Naive thymus-derived CD4-positive, alpha-beta T cell (primary cell): ENCODE data around the gene AHI1. TPM values are rescaled to one million over a fixed set of nuclear protein-coding genes. Genes with fewer than 3 reads are reported as not detected.

Experiments
- ATAC-seq: fragments of 150-1000 bp; cut with Tn5 transposase; 2 replicates; pipeline ENCODE4 v1.10.0; 2021; ENCODE audit warnings: mild to moderate bottlenecking, moderate library complexity
- CTCF ChIA-PET: fragments of 350-600 bp; sonication (Branson Sonifier 250); formaldehyde crosslinking; loops from one replicate; lab custom pipeline; 2021; ENCODE audit warnings: antibody characterized with exemption; lab: Charles Lee
- POLR2A ChIA-PET: fragments of 350-600 bp; sonication (Branson Sonifier 250); formaldehyde crosslinking; loops from one replicate; lab custom pipeline; 2021; ENCODE audit warnings: antibody characterized with exemption, inconsistent platforms; lab: Charles Lee
- DNase-seq, 9 donors: peaks; one replicate each; pipeline versions ENCODE4 v3.0.0 to v3.0.0-alpha.2; 2020 to 2022; ENCODE audit warnings: mixed read lengths in 1 of 9
- H3K27ac ChIP-seq: one replicate; pipeline ENCODE4 v1.7.0; 2013; ENCODE audit warnings: mild to moderate bottlenecking, low read depth, low read length, moderate library complexity
- H3K27me3 ChIP-seq, 2 donors: one replicate each; pipeline ENCODE4 v1.7.0; 2013; ENCODE audit warnings: low read length in 2 of 2, mild to moderate bottlenecking in 2 of 2, moderate library complexity in 2 of 2; ENCODE audit not compliant: control insufficient read depth in 2 of 2, insufficient read depth in 2 of 2
- H3K36me3 ChIP-seq, 3 experiments: 1 replicate in 2 of 3; 2 replicates in 1 of 3; pipeline ENCODE4 v1.7.0; 2013; ENCODE audit warnings: low read length in 3 of 3, mild to moderate bottlenecking in 3 of 3, moderate library complexity in 1 of 3; ENCODE audit not compliant: insufficient read depth in 3 of 3, control insufficient read depth in 2 of 3
- H3K4me1 ChIP-seq, 2 donors: one replicate each; pipeline ENCODE4 v1.7.0; 2013; ENCODE audit warnings: low read length in 2 of 2, mild to moderate bottlenecking in 2 of 2, moderate library complexity in 1 of 2; ENCODE audit not compliant: control insufficient read depth in 2 of 2, insufficient read depth in 2 of 2
- H3K4me3 ChIP-seq: 2 replicates; pipeline ENCODE4 v1.7.0; 2013; ENCODE audit warnings: mild to moderate bottlenecking, low read length
- H3K9me3 ChIP-seq, 3 experiments: 1 replicate in 2 of 3; 2 replicates in 1 of 3; pipeline ENCODE4 v1.7.0; 2013; ENCODE audit warnings: low read length in 3 of 3; ENCODE audit not compliant: control insufficient read depth in 2 of 3
- H3K27ac Mint-ChIP-seq, 9 donors: one replicate each; pipeline ENCODE4 v1.8.0; 2020 to 2022; ENCODE audit warnings: mixed read lengths in 9 of 9, mild to moderate bottlenecking in 8 of 9, moderate library complexity in 5 of 9, inconsistent platforms in 2 of 9
- H3K27me3 Mint-ChIP-seq, 5 donors: one replicate each; pipeline ENCODE4 v1.8.0; 2021 to 2022; ENCODE audit warnings: mixed read lengths in 5 of 5, mild to moderate bottlenecking in 1 of 5
- H3K36me3 Mint-ChIP-seq, 5 donors: one replicate each; pipeline ENCODE4 v1.8.0; 2020 to 2022; ENCODE audit warnings: mixed read lengths in 5 of 5, mild to moderate bottlenecking in 3 of 5, inconsistent platforms in 1 of 5
- H3K4me1 Mint-ChIP-seq, 7 donors: one replicate each; pipeline ENCODE4 v1.8.0; 2020 to 2022; ENCODE audit warnings: mixed read lengths in 7 of 7, mild to moderate bottlenecking in 3 of 7, inconsistent platforms in 1 of 7
- H3K4me3 Mint-ChIP-seq, 10 donors: one replicate each; pipeline ENCODE4 v1.8.0; 2020 to 2022; ENCODE audit warnings: mild to moderate bottlenecking in 10 of 10, mixed read lengths in 10 of 10, moderate library complexity in 6 of 10, inconsistent platforms in 2 of 10
- H3K9me3 Mint-ChIP-seq, 11 donors: one replicate each; pipeline ENCODE4 v1.8.0; 2020 to 2022; ENCODE audit warnings: mixed read lengths in 11 of 11, mild to moderate bottlenecking in 4 of 11, inconsistent platforms in 1 of 11, moderate library complexity in 1 of 11
- intact Hi-C, 2 donors: fragments of 100-400 bp; cut with micrococcal nuclease; formaldehyde crosslinking; loops; one replicate each; pipeline ENCODE4 v1.15.1; 2023
- polyA plus RNA-seq, 2 donors: library from polyadenylated mRNA; unstranded; fragments of 300-500 nt; fragmentation: Illumina TruSeq; gene quantifications; one replicate each; pipeline ENCODE4 v1.2.3, GENCODE V29; 2021
- total RNA-seq, 6 experiments: library from RNA in 5 of 6; stranded (reverse) in 5 of 6; gene quantifications; 1 replicate in 5 of 6; 2 replicates in 1 of 6; pipeline ENCODE4 v1.2.3 and lab custom pipeline; 2021 to 2026

The AHI1 gene
- total and polyA plus RNA-seq, 7 experiments from 2014 or later, result 1.9 to 31.3 (median 13.3) TPM

- Mint-ChIP-seq H3K4me1 (no peaks in the 10 kb centered on the region), H3K9me3 (peaks cover 0 to 1% (median 0%) of the 10 kb centered on the region in 11 donors), H3K36me3 (peaks cover 0 to 3% (median 0%) of the 10 kb centered on the region in 5 donors), H3K4me3 (no peak overlapping the region), H3K27ac (no peak overlapping the region), H3K27me3 (no peaks in the 10 kb centered on the region)
- Histone ChIP-seq H3K9me3 (no peaks in the 10 kb centered on the region), H3K27me3 (no peaks in the 10 kb centered on the region), H3K4me3 (no peak overlapping the region), H3K4me1 (no peaks in the 10 kb centered on the region), H3K27ac (no peak overlapping the region), H3K36me3 (no peaks in the 10 kb centered on the region)
- ATAC-seq, result no peak
- ChIA-PET POLR2A (interaction anchor here (0.6 kb wide), 1 partner anchor 451 kb away, joined by 4 read pairs; no protein-coding TSS in a partner anchor), CTCF (no interaction called here)
- intact Hi-C loops, result no loop called here
- no peak for DNase-seq
Observed at GRCh38 chr6:135268263-135268662, 229.3 kb downstream of the AHI1 start.

- no peak overlapping the region for H3K27ac ChIP-seq
- no peaks in the 10 kb centered on the region for H3K9me3 ChIP-seq
- no peaks in the 10 kb centered on the region for H3K4me1 ChIP-seq
- Mint-ChIP-seq H3K4me3 (no peak overlapping the region), H3K9me3 (peaks cover 0 to 1% (median 0%) of the 10 kb centered on the region in 11 donors), H3K27me3 (no peaks in the 10 kb centered on the region), H3K36me3 (peaks cover 0 to 3% (median 0%) of the 10 kb centered on the region in 5 donors), H3K27ac (no peak overlapping the region), H3K4me1 (no peaks in the 10 kb centered on the region)
- ATAC-seq (no peak), DNase-seq (no peak)
- H3K27me3 ChIP-seq, result no peaks in the 10 kb centered on the region
- no peak overlapping the region for H3K4me3 ChIP-seq
- ChIA-PET POLR2A (no interaction called here), CTCF (no interaction called here)
- intact Hi-C loops, result no loop called here
- H3K36me3 ChIP-seq, result no peaks in the 10 kb centered on the region
Observed at GRCh38 chr6:135267085-135267484, 230.5 kb downstream of the AHI1 start.

GRCh38 chr6:135266675-135267074, 230.9 kb downstream of the AHI1 start:
- H3K4me1 Mint-ChIP-seq, result no peaks in the 10 kb centered on the region
- H3K9me3 Mint-ChIP-seq, result peaks cover 0 to 1% (median 0%) of the 10 kb centered on the region in 11 donors
- H3K27ac Mint-ChIP-seq, result no peak overlapping the region
- no peaks in the 10 kb centered on the region for H3K4me1 ChIP-seq
- CTCF ChIA-PET, result no interaction called here
- no peaks in the 10 kb centered on the region for H3K9me3 ChIP-seq
- ATAC-seq, result no peak
- H3K4me3 ChIP-seq, result no peak overlapping the region
- no peak overlapping the region for H3K27ac ChIP-seq
- peaks cover 0 to 3% (median 0%) of the 10 kb centered on the region in 5 donors for H3K36me3 Mint-ChIP-seq
- H3K4me3 Mint-ChIP-seq, result no peak overlapping the region
- H3K36me3 ChIP-seq, result no peaks in the 10 kb centered on the region
- no peaks in the 10 kb centered on the region for H3K27me3 ChIP-seq
- no peaks in the 10 kb centered on the region for H3K27me3 Mint-ChIP-seq
- POLR2A ChIA-PET, result no interaction called here
- no peak for DNase-seq
- intact Hi-C loops, result no loop called here

- POLR2A ChIA-PET, result no interaction called here
Observed at GRCh38 chr6:135265278-135265677, 232.3 kb downstream of the AHI1 start.

GRCh38 chr6:135261872-135262725, 235.4 kb downstream of the AHI1 start:
- ATAC-seq, result no peak
- Histone ChIP-seq H3K4me1 (no peaks in the 10 kb centered on the region), H3K27ac (no peak overlapping the region), H3K27me3 (no peaks in the 10 kb centered on the region), H3K4me3 (no peak overlapping the region), H3K9me3 (no peaks in the 10 kb centered on the region), H3K36me3 (no peaks in the 10 kb centered on the region)
- Mint-ChIP-seq H3K4me1 (peaks cover 0 to 2% (median 0%) of the 10 kb centered on the region in 7 donors), H3K9me3 (peaks cover 0 to 1% (median 0%) of the 10 kb centered on the region in 11 donors), H3K36me3 (peaks cover 0 to 3% (median 0%) of the 10 kb centered on the region in 5 donors), H3K27ac (no peak overlapping the region), H3K4me3 (no peak overlapping the region), H3K27me3 (peaks cover 0 to 10% (median 5%) of the 10 kb centered on the region in 5 donors)
- POLR2A ChIA-PET, result no interaction called here
- CTCF ChIA-PET, result no interaction called here
- DNase-seq, result no peak
- intact Hi-C loops, result no loop called here

More at GRCh38 chr6:135265278-135265677, 232.3 kb downstream of the AHI1 start:
- no peaks in the 10 kb centered on the region for H3K9me3 ChIP-seq
- no peak overlapping the region for H3K27ac ChIP-seq
- Mint-ChIP-seq H3K4me1 (no peaks in the 10 kb centered on the region), H3K27ac (no peak overlapping the region), H3K9me3 (peaks cover 0 to 1% (median 0%) of the 10 kb centered on the region in 11 donors), H3K36me3 (peaks cover 0 to 3% (median 0%) of the 10 kb centered on the region in 5 donors), H3K4me3 (no peak overlapping the region), H3K27me3 (no peaks in the 10 kb centered on the region)
- DNase-seq, result no peak
- no peak for ATAC-seq
- H3K4me3 ChIP-seq, result no peak overlapping the region
- H3K36me3 ChIP-seq, result no peaks in the 10 kb centered on the region
- no peaks in the 10 kb centered on the region for H3K27me3 ChIP-seq
- CTCF ChIA-PET, result no interaction called here
- H3K4me1 ChIP-seq, result no peaks in the 10 kb centered on the region
- intact Hi-C loops, result no loop called here

- H3K9me3 Mint-ChIP-seq, result no peaks in the 10 kb centered on the region
- no peak overlapping the region for H3K27ac Mint-ChIP-seq
- H3K36me3 ChIP-seq, result no peaks in the 10 kb centered on the region
- intact Hi-C loops, result no loop called here
- no peaks in the 10 kb centered on the region for H3K4me1 ChIP-seq
- peaks cover 0 to 2% (median 0%) of the 10 kb centered on the region in 7 donors for H3K4me1 Mint-ChIP-seq
- no peak for DNase-seq
- H3K27ac ChIP-seq, result no peak overlapping the region
- peaks cover 0 to 3% (median 0%) of the 10 kb centered on the region in 5 donors for H3K36me3 Mint-ChIP-seq
- H3K4me3 Mint-ChIP-seq, result no peak overlapping the region
- no peak overlapping the region for H3K4me3 ChIP-seq
- ATAC-seq, result no peak
- ChIA-PET CTCF (interaction anchor here (0.7 kb wide), 1 partner anchor 77 kb away, joined by 3 read pairs; no protein-coding TSS in a partner anchor), POLR2A (no interaction called here)
- H3K27me3 ChIP-seq, result no peaks in the 10 kb centered on the region
- H3K27me3 Mint-ChIP-seq, result peaks cover 0 to 10% (median 5%) of the 10 kb centered on the region in 5 donors
- H3K9me3 ChIP-seq, result no peaks in the 10 kb centered on the region
Observed at GRCh38 chr6:135260612-135261011, 236.9 kb downstream of the AHI1 start.
